Activated CD4-positive, CD25-positive, alpha-beta regulatory T cell treated with anti-CD3 and anti-CD28 coated beads, Interleukin-2, amount 50 U/mL, for 72 hours (primary cell): ENCODE results near the gene H6PD.

ENCODE experiments used
- DNase-seq: peaks from one replicate; pipeline ENCODE4 v3.0.0; 2021

Gene H6PD, protein sequence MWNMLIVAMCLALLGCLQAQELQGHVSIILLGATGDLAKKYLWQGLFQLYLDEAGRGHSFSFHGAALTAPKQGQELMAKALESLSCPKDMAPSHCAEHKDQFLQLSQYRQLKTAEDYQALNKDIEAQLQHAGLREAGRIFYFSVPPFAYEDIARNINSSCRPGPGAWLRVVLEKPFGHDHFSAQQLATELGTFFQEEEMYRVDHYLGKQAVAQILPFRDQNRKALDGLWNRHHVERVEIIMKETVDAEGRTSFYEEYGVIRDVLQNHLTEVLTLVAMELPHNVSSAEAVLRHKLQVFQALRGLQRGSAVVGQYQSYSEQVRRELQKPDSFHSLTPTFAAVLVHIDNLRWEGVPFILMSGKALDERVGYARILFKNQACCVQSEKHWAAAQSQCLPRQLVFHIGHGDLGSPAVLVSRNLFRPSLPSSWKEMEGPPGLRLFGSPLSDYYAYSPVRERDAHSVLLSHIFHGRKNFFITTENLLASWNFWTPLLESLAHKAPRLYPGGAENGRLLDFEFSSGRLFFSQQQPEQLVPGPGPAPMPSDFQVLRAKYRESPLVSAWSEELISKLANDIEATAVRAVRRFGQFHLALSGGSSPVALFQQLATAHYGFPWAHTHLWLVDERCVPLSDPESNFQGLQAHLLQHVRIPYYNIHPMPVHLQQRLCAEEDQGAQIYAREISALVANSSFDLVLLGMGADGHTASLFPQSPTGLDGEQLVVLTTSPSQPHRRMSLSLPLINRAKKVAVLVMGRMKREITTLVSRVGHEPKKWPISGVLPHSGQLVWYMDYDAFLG

GRCh38 chr1:9234223-9235095 lies at the start of gene H6PD:
Gene H6PD, plus strand, starts transcription at chr1:9234774. Its CDS starts 10,161 bp downstream, at chr1:9244935.
- peak; percentile 82 for DNase-seq

GRCh38 chr1:9186082-9186859 lies 48.3 kb upstream of the H6PD start:
- DNase-seq: no peak

- no peak for DNase-seq
Observed at GRCh38 chr1:9187004-9187403, 47.6 kb upstream of the H6PD start.

DNA sequence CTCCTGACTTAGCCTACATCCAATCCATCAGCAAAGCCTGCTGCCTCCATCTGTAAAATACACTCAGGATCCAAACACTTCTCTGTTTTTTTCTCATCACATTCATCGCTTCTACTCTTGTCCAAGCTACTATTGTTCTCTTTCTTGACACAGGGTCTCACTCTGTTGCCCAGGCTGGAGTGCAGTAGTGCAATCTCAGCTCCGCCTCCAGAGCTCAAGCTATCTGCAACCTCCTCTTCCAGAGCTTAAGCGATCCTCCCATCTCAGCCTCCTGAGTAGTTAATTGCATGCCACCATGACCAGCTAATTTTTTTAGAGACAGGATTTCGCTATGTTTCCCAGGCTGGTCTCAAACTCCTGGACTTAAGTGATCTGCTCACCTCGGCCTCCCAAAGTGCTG lies 44.3 kb upstream of the H6PD start:
- DNase-seq: no peak

DNA sequence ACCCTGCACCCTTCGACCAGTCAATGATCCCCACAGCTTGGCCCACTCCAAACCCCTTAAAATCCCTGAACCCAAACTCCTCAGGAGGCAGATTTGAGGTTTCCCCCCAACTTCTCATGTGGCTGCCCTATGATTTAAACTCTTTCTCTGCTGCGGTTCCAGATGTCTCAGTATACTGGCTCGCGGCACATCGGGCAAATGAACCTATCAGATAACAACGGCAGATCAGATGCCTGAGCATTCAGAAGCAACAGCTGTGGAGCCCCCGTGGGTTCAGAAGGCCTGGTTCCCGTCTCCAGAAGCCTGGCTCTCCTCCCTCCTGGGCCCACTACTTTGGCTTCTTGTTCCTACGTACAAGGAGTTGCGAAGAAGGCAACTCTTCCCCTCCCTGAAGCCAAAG lies 43.3 kb upstream of the H6PD start:
- no peak for DNase-seq

GRCh38 chr1:9192578-9193232 lies 41.9 kb upstream of the H6PD start:
- DNase-seq: no peak

GRCh38 chr1:9193233-9193625 lies 41.3 kb upstream of the H6PD start:
- no peak for DNase-seq

DNA sequence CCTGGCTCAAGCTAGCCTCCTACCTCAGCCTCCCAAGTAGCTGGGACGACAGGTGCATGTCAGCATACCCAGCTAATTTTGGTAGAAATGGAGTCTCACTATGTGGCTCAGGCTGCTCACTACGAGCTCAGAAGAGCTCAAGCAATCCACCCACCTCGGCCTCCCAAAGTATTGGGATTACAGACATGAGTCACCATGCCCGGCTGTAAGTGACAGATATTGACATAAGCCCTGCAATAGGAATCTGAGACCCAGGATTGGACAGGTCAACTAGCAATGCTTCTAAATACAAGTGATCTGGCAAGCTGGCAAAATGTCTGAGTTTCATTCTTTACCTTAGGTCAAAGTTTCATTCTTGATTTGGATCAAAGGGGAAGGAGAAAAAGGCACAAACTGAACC lies 40.5 kb upstream of the H6PD start:
- no peak for DNase-seq

DNA sequence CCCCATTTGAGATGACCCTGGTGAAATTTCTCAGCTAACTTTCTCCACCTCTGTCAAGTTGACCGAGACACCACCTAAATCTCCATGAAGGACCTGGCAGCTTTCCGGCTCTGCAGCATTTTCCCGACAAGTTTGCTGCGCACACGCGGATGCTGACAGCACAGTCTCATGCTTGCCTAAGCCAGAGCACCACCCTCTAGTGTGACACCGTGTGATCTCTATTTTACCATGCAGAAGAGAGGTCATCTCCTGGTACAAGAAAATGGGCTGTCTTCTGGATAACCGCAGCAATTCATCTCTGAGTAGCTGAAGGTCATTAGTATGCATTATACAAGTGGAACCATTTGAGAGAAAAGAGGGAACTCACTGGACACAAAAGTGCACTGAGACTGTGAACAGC lies 38.9 kb upstream of the H6PD start:
- DNase-seq: no peak

- peak; percentile 55 for DNase-seq
Observed at GRCh38 chr1:9196129-9197040, 38.2 kb upstream of the H6PD start.

DNA sequence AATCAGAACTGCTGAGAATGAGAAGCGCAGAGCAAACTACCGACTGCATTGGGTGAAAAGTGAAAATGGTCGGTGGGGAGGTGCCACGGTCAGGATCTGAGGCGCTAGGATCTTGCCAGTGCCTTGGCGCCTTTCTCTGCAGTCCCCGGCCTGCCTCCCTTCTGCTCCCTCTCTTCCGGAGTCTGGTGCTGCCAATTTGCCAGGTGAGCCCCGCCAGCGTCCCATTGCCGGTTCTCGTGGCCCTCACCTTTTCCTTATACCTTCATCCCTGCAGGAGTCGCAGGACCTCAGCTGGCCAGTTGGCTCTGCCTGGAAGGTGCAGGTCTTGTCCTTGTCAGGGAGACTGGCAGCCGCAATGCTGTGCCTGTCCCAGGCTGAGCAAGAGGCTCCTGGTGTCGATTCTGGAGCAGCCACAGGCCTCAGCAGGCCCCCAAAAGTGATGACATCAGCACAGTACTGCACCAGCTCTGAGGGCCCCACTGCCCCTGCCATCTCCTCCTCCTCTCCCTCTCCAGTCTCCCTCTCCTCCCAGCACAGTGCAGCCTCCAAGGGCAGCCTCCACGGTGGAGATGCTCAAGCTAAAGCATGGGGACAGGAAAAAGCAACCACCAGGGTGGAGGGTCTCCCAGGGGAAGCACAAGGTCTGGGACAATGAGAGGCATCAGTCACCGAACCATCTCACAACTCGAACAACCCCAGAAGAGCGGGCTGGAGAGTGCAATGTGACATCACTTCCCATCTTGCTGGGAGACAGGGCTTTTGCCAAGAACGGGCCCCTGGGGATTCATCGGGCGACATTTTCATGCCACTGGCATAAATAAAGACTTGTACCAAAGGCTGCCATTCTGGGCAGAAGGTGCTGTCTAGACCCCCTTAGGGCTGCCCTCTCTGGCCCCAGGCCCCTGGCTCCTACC lies 37.1 kb upstream of the H6PD start:
- no peak for DNase-seq

DNA sequence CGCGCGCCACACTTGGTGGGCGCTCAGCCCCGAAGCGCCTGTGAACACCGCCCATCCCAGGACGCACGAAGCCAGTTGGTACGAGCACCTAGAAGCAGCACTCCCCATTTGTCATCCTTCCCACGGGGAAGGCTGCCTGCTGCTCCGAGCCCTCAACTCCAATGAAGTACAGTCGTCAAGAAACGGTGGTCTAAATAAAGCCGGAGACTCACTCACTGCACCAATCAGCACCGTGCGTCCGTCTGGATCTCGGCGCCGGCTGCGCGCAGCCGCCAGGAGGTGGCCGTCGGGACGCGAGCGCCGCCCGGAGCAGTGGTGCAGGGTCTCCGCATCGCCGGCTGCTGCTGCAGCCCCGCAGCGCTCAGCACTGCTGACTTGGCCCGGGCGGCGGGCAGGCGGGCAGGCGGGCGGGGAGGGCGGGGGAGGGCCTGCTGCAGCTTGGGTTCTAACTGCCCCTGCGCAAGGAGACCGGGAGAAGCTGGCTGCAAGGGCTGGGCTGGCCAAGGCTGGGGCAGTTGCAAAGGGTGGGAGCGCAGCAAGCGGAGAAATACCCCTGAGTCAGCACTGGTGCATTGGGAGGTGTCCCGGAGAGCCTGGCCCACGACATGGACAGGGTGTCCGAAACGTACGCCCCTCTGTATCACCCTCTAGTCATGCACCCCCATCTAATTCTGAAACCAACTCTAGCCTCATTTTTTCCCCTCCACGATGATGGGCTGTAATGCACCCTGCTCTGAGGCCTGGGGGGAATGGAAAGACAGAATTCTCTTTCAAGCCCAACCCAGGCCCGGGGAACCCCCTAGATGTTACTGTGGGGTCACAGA lies 35.8 kb upstream of the H6PD start:
- no peak for DNase-seq

GRCh38 chr1:9200441-9200840 lies 34.1 kb upstream of the H6PD start:
- no peak for DNase-seq

GRCh38 chr1:9201401-9202239 lies 33.0 kb upstream of the H6PD start:
- no peak for DNase-seq

GRCh38 chr1:9202240-9202870 lies 32.2 kb upstream of the H6PD start:
- DNase-seq: no peak

GRCh38 chr1:9203511-9203982 lies 31.0 kb upstream of the H6PD start:
- no peak for DNase-seq

DNA sequence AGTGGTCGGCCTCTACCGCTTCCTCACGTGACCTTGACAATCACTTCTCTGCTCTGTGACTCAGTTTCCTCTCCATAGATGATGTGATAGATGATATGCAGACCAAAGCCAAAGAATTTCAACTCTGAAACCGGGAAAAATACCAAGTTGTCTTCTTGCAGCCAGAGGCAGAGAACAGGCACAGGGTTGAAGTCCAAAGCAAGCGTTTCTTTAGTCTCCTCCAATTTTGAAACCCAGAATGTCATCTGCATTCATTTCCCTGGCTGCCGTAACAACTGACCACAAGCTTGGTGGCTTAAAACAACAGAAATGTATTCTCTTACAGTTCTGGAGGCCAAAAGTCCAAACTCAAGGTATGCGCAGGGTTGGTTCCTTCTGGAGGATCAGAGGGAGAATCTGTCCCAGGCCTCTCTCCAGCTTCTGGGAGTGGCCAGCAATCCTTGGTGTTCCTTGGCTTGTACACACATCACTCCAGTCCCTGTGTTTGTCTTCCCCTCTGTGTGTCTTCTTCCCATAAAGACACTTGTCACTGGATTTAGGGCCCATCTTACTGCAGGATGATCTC lies 30.3 kb upstream of the H6PD start:
- no peak for DNase-seq
